Activated T-helper 2 cell treated with anti-CD3 and anti-CD28 coated beads, Interferon-gamma antibody, Interleukin-2, Interleukin-4, amounts not matched to agents 10 μg/mL and 5 μg/mL and 100 μg/mL, durations not matched to agents 14 hours and 24 hours and 36 hours (primary cell): ENCODE results near the gene LCN2. TPM values are rescaled to one million over a fixed set of nuclear protein-coding genes. Genes with fewer than 3 reads are reported as not detected.

ENCODE experiments used
- DNase-seq: peaks from one replicate; pipeline ENCODE4 v3.0.0; 2021; ENCODE audit warnings: low spot score
- H3K27ac Mint-ChIP-seq: one replicate; pipeline ENCODE4 v1.8.0; 2021; ENCODE audit warnings: mixed read lengths
- H3K27me3 Mint-ChIP-seq: one replicate; pipeline ENCODE4 v1.8.0; 2021; ENCODE audit warnings: low read depth, mixed read lengths
- H3K36me3 Mint-ChIP-seq: one replicate; pipeline ENCODE4 v1.8.0; 2021; ENCODE audit warnings: low read depth, mixed read lengths
- H3K4me1 Mint-ChIP-seq: one replicate; pipeline ENCODE4 v1.8.0; 2021; ENCODE audit warnings: low read depth, mixed read lengths
- H3K4me3 Mint-ChIP-seq: one replicate; pipeline ENCODE4 v1.8.0; 2021; ENCODE audit warnings: low read depth, mild to moderate bottlenecking, moderate library complexity, mixed read lengths
- H3K9me3 Mint-ChIP-seq: one replicate; pipeline ENCODE4 v1.8.0; 2021; ENCODE audit warnings: mixed read lengths
- intact Hi-C: fragments of 100-400 bp; cut with micrococcal nuclease; formaldehyde crosslinking; loops from one replicate; pipeline ENCODE4 v1.15.1; 2023
- total RNA-seq: library from RNA; stranded (reverse); gene quantifications from 2 replicates; pipeline ENCODE4 v1.2.3, GENCODE V29; 2022

LCN2 gene
- total RNA-seq, result not detected in 2 replicates

DNA sequence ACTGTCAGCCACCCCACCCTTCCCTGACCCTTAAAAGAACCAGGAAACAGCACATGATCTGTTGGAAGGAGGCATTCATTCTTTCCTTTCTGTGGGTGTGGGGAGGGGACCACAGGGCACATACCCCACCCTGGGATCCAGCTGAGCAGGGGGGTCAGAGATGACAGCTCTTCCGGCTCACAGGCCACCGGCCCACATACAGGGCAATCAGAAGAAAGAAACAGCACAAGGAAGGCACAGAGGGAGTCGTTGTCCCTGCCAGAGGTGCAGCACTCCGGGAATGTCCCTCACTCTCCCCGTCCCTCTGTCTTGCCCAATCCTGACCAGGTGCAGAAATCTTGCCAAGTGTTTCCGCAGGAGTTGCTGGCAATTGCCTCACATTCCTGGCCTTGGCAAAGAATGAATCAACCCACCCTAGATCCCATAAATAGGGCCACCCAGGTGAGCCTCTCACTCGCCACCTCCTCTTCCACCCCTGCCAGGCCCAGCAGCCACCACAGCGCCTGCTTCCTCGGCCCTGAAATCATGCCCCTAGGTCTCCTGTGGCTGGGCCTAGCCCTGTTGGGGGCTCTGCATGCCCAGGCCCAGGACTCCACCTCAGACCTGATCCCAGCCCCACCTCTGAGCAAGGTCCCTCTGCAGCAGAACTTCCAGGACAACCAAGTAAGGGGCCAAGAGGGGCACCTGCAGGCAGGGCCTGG is at the start of gene LCN2:
Gene LCN2 (plus strand): TSS at position 453 of the 701 bp plus-strand sequence. CDS start 73 bp downstream, at position 526.
- no peak within 1 kb of the TSS for H3K27ac Mint-ChIP-seq
- peaks cover 3% of the 10 kb centered on the region for H3K4me1 Mint-ChIP-seq
- H3K36me3 Mint-ChIP-seq, result no peaks in the 10 kb centered on the region
- H3K27me3 Mint-ChIP-seq, result no peaks in the 10 kb centered on the region
- intact Hi-C loops, result no loop called here
- DNase-seq, result no peak
- no peak within 1 kb of the TSS for H3K4me3 Mint-ChIP-seq
- no peaks in the 10 kb centered on the region for H3K9me3 Mint-ChIP-seq

- no peak overlapping the region for H3K4me3 Mint-ChIP-seq
- no peak for DNase-seq
- H3K27me3 Mint-ChIP-seq, result no peaks in the 10 kb centered on the region
- H3K27ac Mint-ChIP-seq, result no peak overlapping the region
- H3K4me1 Mint-ChIP-seq, result peaks cover 48% of the 10 kb centered on the region
- intact Hi-C loops, result no loop called here
- peaks cover 36% of the 10 kb centered on the region for H3K36me3 Mint-ChIP-seq
- no peaks in the 10 kb centered on the region for H3K9me3 Mint-ChIP-seq
Observed at GRCh38 chr9:128099932-128100491, 49.2 kb upstream of the LCN2 start.

GRCh38 chr9:128100581-128100980 is 48.7 kb upstream of the LCN2 start:
- H3K27ac Mint-ChIP-seq, result no peak overlapping the region
- H3K4me3 Mint-ChIP-seq, result no peak overlapping the region
- no peaks in the 10 kb centered on the region for H3K27me3 Mint-ChIP-seq
- no peaks in the 10 kb centered on the region for H3K9me3 Mint-ChIP-seq
- no peak for DNase-seq
- intact Hi-C loops, result no loop called here
- H3K36me3 Mint-ChIP-seq, result peaks cover 38% of the 10 kb centered on the region
- H3K4me1 Mint-ChIP-seq, result peaks cover 42% of the 10 kb centered on the region

GRCh38 chr9:128101231-128101661 is 48.0 kb upstream of the LCN2 start:
- H3K4me3 Mint-ChIP-seq, result no peak overlapping the region
- peaks cover 42% of the 10 kb centered on the region for H3K4me1 Mint-ChIP-seq
- no peaks in the 10 kb centered on the region for H3K9me3 Mint-ChIP-seq
- H3K36me3 Mint-ChIP-seq, result peaks cover 40% of the 10 kb centered on the region
- H3K27me3 Mint-ChIP-seq, result no peaks in the 10 kb centered on the region
- intact Hi-C loops, result no loop called here
- DNase-seq, result no peak
- no peak overlapping the region for H3K27ac Mint-ChIP-seq

DNA sequence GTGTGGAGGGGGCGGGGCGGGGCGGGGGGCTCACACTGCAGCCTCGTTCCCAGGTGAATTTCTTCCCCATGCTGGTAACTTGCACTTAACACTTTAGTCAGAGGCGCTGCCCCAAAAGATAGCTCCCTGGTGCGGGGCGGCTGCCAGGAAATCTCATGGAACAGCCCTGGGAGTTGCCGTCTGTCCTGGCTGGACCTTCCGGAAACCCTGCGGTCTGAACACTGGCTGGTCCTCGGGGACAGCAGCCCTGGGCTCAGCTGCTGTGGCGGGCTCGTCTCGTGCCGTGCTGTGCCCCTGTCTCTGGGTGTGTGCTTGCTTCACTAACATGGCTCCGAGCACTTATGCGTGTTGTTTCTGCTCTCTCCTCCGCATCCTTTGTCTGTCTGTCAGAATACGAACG is 47.6 kb upstream of the LCN2 start:
- no peak for DNase-seq
- intact Hi-C loops, result no loop called here
- Mint-ChIP-seq H3K4me3 (no peak overlapping the region), H3K27ac (no peak overlapping the region), H3K27me3 (no peaks in the 10 kb centered on the region), H3K36me3 (peaks cover 43% of the 10 kb centered on the region), H3K9me3 (no peaks in the 10 kb centered on the region), H3K4me1 (peaks cover 38% of the 10 kb centered on the region)

GRCh38 chr9:128102196-128102595 is 47.1 kb upstream of the LCN2 start:
- Mint-ChIP-seq H3K4me3 (no peak overlapping the region), H3K36me3 (peaks cover 48% of the 10 kb centered on the region), H3K27me3 (no peaks in the 10 kb centered on the region), H3K9me3 (no peaks in the 10 kb centered on the region), H3K27ac (no peak overlapping the region), H3K4me1 (peaks cover 33% of the 10 kb centered on the region)
- DNase-seq, result no peak
- intact Hi-C loops, result no loop called here

DNA sequence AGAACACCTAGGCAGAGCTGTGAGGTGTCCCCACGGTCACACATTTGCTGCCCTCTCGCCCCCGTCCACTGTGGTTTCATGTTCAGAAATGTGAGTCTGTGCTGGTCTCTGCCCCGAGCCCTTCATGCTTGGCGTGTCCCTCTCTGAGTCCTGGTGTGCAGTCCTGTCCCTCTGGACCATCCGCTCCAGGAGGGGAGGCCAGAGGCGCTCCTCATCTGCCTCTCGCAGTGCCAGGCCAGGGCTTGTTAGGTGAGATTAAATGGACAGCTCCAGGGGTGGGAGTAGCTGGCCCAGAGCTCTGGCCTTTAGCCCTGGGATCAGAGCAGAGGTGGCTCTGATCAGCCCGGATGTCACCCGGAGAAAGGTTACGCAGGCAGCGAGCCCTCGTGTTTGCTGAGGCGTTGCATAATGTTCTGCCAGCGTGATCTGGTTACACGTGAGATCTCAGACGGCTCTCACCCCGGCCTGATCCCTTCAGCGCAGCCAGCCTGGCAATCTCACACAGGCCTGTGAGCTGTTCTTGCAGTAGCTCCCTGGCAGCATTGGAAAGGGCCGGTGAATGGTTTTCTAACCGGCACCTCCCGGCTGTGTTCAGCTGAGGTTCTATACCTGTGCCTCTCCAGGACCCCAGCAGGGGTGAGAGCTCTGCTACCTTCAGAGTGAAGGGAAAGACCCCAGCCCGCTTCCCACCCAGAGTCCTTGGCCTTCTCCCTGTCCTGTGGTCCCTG is 46.2 kb upstream of the LCN2 start:
- intact Hi-C loops, result no loop called here
- H3K36me3 Mint-ChIP-seq, result peaks cover 54% of the 10 kb centered on the region
- H3K4me3 Mint-ChIP-seq, result no peak overlapping the region
- no peak for DNase-seq
- H3K27me3 Mint-ChIP-seq, result no peaks in the 10 kb centered on the region
- H3K9me3 Mint-ChIP-seq, result no peaks in the 10 kb centered on the region
- H3K27ac Mint-ChIP-seq, result peak overlapping the region; percentile 42
- H3K4me1 Mint-ChIP-seq, result peaks cover 27% of the 10 kb centered on the region

- no peak for DNase-seq
- Mint-ChIP-seq H3K4me3 (no peak overlapping the region), H3K27me3 (no peaks in the 10 kb centered on the region), H3K27ac (peak overlapping the region; percentile 42), H3K4me1 (peaks cover 22% of the 10 kb centered on the region), H3K36me3 (peaks cover 55% of the 10 kb centered on the region), H3K9me3 (no peaks in the 10 kb centered on the region)
- intact Hi-C loops, result no loop called here
Observed at GRCh38 chr9:128103589-128103962, 45.7 kb upstream of the LCN2 start.

GRCh38 chr9:128104171-128104618 is 45.1 kb upstream of the LCN2 start:
- Mint-ChIP-seq H3K27me3 (no peaks in the 10 kb centered on the region), H3K27ac (no peak overlapping the region), H3K9me3 (no peaks in the 10 kb centered on the region), H3K4me3 (no peak overlapping the region), H3K36me3 (peaks cover 61% of the 10 kb centered on the region), H3K4me1 (peaks cover 18% of the 10 kb centered on the region)
- no peak for DNase-seq
- intact Hi-C loops, result no loop called here

DNA sequence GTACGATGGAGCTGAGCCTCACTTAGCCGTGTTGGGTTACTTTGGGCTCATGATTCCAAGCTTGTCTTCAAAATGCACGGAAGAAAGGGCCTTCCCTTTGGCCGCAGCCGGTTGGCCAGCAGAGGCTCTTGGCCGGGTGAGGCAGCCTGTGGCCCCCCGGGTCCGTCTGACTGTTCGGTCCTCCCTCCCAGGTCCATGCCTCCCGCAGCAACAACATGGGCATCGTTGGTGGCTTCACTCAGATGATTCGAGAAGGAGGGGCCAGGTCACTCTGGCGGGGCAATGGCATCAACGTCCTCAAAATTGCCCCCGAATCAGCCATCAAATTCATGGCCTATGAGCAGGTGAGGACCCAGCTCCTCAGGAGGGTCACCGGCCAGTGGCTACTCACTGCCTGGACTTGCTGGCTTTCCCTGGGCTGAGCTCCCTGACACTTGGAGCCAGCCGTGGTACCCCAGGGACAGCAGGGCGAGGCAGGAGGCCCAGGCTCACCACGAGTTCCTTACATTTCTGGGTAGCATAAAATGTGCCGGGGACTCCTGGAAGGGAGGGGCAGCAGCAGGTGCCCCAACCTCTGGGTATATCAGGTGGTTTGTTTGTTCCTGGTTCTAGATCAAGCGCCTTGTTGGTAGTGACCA is 43.6 kb upstream of the LCN2 start:
- Mint-ChIP-seq H3K9me3 (no peaks in the 10 kb centered on the region), H3K36me3 (peaks cover 67% of the 10 kb centered on the region), H3K27ac (no peak overlapping the region), H3K4me1 (peaks cover 11% of the 10 kb centered on the region), H3K27me3 (no peaks in the 10 kb centered on the region), H3K4me3 (no peak overlapping the region)
- intact Hi-C loops, result no loop called here
- DNase-seq, result no peak

- no peak for DNase-seq
- H3K4me3 Mint-ChIP-seq, result no peak overlapping the region
- peaks cover 11% of the 10 kb centered on the region for H3K4me1 Mint-ChIP-seq
- no peak overlapping the region for H3K27ac Mint-ChIP-seq
- peaks cover 60% of the 10 kb centered on the region for H3K36me3 Mint-ChIP-seq
- no peaks in the 10 kb centered on the region for H3K9me3 Mint-ChIP-seq
- intact Hi-C loops, result no loop called here
- H3K27me3 Mint-ChIP-seq, result no peaks in the 10 kb centered on the region
Observed at GRCh38 chr9:128106181-128106939, 42.9 kb upstream of the LCN2 start.

DNA sequence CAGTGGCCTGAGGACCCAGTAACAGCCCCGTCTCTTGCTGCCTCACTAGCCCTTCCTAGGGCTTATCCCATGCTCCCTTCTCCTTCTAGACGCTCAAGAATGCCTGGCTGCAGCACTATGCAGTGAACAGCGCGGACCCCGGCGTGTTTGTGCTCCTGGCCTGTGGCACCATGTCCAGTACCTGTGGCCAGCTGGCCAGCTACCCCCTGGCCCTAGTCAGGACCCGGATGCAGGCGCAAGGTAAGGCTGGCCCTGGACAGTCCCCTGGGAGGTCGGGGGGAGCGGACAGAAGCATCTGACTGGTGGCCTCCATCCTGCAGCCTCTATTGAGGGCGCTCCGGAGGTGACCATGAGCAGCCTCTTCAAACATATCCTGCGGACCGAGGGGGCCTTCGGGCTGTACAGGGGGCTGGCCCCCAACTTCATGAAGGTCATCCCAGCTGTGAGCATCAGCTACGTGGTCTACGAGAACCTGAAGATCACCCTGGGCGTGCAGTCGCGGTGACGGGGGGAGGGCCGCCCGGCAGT is 42.2 kb upstream of the LCN2 start:
- Mint-ChIP-seq H3K27me3 (no peaks in the 10 kb centered on the region), H3K36me3 (peaks cover 61% of the 10 kb centered on the region), H3K4me1 (peaks cover 11% of the 10 kb centered on the region), H3K9me3 (no peaks in the 10 kb centered on the region), H3K27ac (no peak overlapping the region), H3K4me3 (no peak overlapping the region)
- DNase-seq, result no peak
- intact Hi-C loops, result no loop called here
